K562 (cell line): ENCODE data around the gene TMC6. TPM values are rescaled to one million over a fixed set of nuclear protein-coding genes. Genes with fewer than 3 reads are reported as not detected.

ENCODE experiments used
- ATAC-seq: fragments of 200-7000 bp; cut with Tn5 transposase; 3 replicates; pipeline ENCODE4 v1.9.1; 2020; ENCODE audit warnings: moderate library complexity
- BruUV-seq: library from RNA; stranded (reverse); fragments of 400-500 nt; replicated peaks from 2 replicates; lab custom pipeline; 2021; lab: Mats Ljungman, UMichigan
- CTCF ChIA-PET: fragments of 300-600 bp; formaldehyde crosslinking; extraction: SDS; loops from one replicate; lab custom pipeline; 2021; ENCODE audit warnings: low intra/inter-chr PET ratio; lab: Yijun Ruan, JAX
- POLR2A ChIA-PET: fragments of 300-600, 350-650 bp; sonication (Branson Sonifier 250); formaldehyde crosslinking; extraction: SDS; loops from one replicate; lab custom pipeline; 2021; ENCODE audit warnings: antibody characterized with exemption, inconsistent platforms; lab: Yijun Ruan, JAX
- DNase-seq, 4 experiments: peaks; one replicate each; pipeline versions ENCODE4 v3.0.0 to v3.0.0-alpha.2; 2011 to 2018; ENCODE audit warnings: low spot score in 3 of 4, mixed read lengths in 3 of 4; ENCODE audit errors: extremely low read depth in 1 of 4
- FAIRE-seq: peaks from 2 replicates; lab custom pipeline; 2011; peaks lifted over from hg19 to GRCh38; lab: Jason Lieb, UNC
- H2AFZ ChIP-seq: 2 replicates; pipeline ENCODE4 v1.6.0; 2011; ENCODE audit warnings: low read depth, low read length, control low read depth, inconsistent platforms
- H3K27ac ChIP-seq: fragments of 200-600 bp; 3 replicates; pipeline ENCODE4 v1.8.0; 2011; ENCODE audit warnings: low read depth, mild to moderate bottlenecking, control low read depth, inconsistent platforms, low read length, moderate library complexity, mixed read lengths; ENCODE audit errors: extremely low read depth
- H3K27me3 ChIP-seq, 2 experiments: fragments of 300-600 bp in 1 of 2; 2 replicates in 1 of 2; 3 replicates in 1 of 2; pipeline versions ENCODE4 v1.6.0 to v1.8.0; 2011; ENCODE audit warnings: inconsistent platforms in 2 of 2, low read length in 2 of 2, mild to moderate bottlenecking in 1 of 2, mixed read lengths in 1 of 2, moderate library complexity in 1 of 2; ENCODE audit not compliant: control insufficient read depth in 2 of 2, insufficient read depth in 2 of 2
- H3K36me3 ChIP-seq: fragments of 300-600 bp; 3 replicates; pipeline ENCODE4 v1.8.0; 2011; ENCODE audit warnings: mild to moderate bottlenecking, low read length, inconsistent platforms; ENCODE audit not compliant: control insufficient read depth, insufficient read depth
- H3K4me1 ChIP-seq, 2 experiments: fragments of 200-600 bp in 1 of 2; replicated peaks in 1 of 2; 2 replicates in 1 of 2; 3 replicates in 1 of 2; pipeline versions ENCODE4 v1.5.1 to v1.8.0; 2011; ENCODE audit warnings: inconsistent platforms in 2 of 2, low read length in 2 of 2, mild to moderate bottlenecking in 1 of 2, mixed read lengths in 1 of 2, moderate library complexity in 1 of 2; ENCODE audit not compliant: control insufficient read depth in 2 of 2, insufficient read depth in 2 of 2
- H3K4me2 ChIP-seq: 2 replicates; pipeline ENCODE4 v1.6.1; 2011; ENCODE audit warnings: low read length, control low read depth, inconsistent platforms, mixed read lengths; ENCODE audit not compliant: insufficient read depth
- H3K4me3 ChIP-seq: fragments of 200-600 bp; sonication (generic), shearing (Covaris generic); 2 replicates; pipeline ENCODE4 v1.5.1; 2016; ENCODE audit warnings: control low read depth, inconsistent platforms
- H3K79me2 ChIP-seq: fragments of 200-600 bp; 3 replicates; pipeline ENCODE4 v1.8.0; 2011; ENCODE audit warnings: low read length, inconsistent platforms; ENCODE audit not compliant: control insufficient read depth, insufficient read depth
- H3K9ac ChIP-seq, 2 experiments: 2 replicates each; pipeline versions ENCODE4 v1.6.0 to v1.6.1; 2011; ENCODE audit warnings: low read depth in 2 of 2, low read length in 2 of 2, control low read depth in 1 of 2, inconsistent platforms in 1 of 2, mild to moderate bottlenecking in 1 of 2, mixed read lengths in 1 of 2; ENCODE audit not compliant: insufficient read depth in 1 of 2
- H3K9me1 ChIP-seq: one replicate; pipeline ENCODE4 v1.6.0; 2011; ENCODE audit warnings: inconsistent platforms, mild to moderate bottlenecking, low read length, moderate library complexity; ENCODE audit not compliant: control insufficient read depth, insufficient read depth
- H3K9me3 ChIP-seq: replicated peaks from 2 replicates; pipeline ENCODE4 v1.5.1; 2011; ENCODE audit warnings: low read depth, low read length, inconsistent platforms; ENCODE audit not compliant: control insufficient read depth, insufficient read depth
- H4K20me1 ChIP-seq: replicated peaks from 2 replicates; pipeline ENCODE4 v1.6.1; 2011; ENCODE audit warnings: low read length, inconsistent platforms, mixed read lengths; ENCODE audit not compliant: control insufficient read depth, insufficient read depth
- ASH1L ChIP-seq: fragments of 450-650 bp; IDR thresholded peaks from 2 replicates; pipeline ENCODE4 v1.6.1; 2018; ENCODE audit warnings: borderline replicate concordance, mild to moderate bottlenecking, low read depth; ENCODE audit not compliant: partially characterized antibody
- GABPB1 ChIP-seq: sonication (generic); formaldehyde crosslinking; IDR thresholded peaks from 2 replicates; pipeline ENCODE4 v1.8.0; 2022; ENCODE audit warnings: mild to moderate bottlenecking, missing genetic modification reagents
- HLTF ChIP-seq: fragments of 450-650 bp; IDR thresholded peaks from 2 replicates; pipeline ENCODE4 v1.6.1; 2016
- KAT7 ChIP-seq: sonication (generic); formaldehyde crosslinking; IDR thresholded peaks from 2 replicates; pipeline ENCODE4 v1.8.0; 2022; ENCODE audit warnings: missing genetic modification reagents, mild to moderate bottlenecking, borderline replicate concordance
- KDM1A ChIP-seq, 2 experiments: fragments of 450-650 bp; IDR thresholded peaks; 2 replicates each; pipeline ENCODE4 v1.6.1; 2016; ENCODE audit warnings: mild to moderate bottlenecking in 2 of 2
- MAZ ChIP-seq, 2 experiments: fragments of 450-650 bp in 1 of 2; sonication (generic) in 1 of 2; formaldehyde crosslinking; IDR thresholded peaks in 1 of 2; conservative IDR thresholded peaks in 1 of 2; 2 replicates each; pipeline versions ENCODE4 v1.4.0 to v1.5.0; 2020; ENCODE audit warnings: mild to moderate bottlenecking in 1 of 2, missing genetic modification reagents in 1 of 2
- NFRKB ChIP-seq: fragments of 450-650 bp; IDR thresholded peaks from 2 replicates; pipeline ENCODE4 v1.6.1; 2016; ENCODE audit warnings: low read depth
- POLR2AphosphoS5 ChIP-seq: IDR thresholded peaks from 2 replicates; pipeline ENCODE4 v1.6.1; 2011; ENCODE audit warnings: mild to moderate bottlenecking, low read depth, low read length, moderate library complexity; ENCODE audit not compliant: control insufficient read depth, insufficient read depth
- POLR2G ChIP-seq: fragments of 200-400 bp; formaldehyde crosslinking; IDR thresholded peaks from 2 replicates; pipeline ENCODE4 v1.6.1; 2017; ENCODE audit warnings: low read depth, mild to moderate bottlenecking, antibody characterized with exemption, low read length, moderate library complexity
- PTBP1 ChIP-seq: fragments of 200-400 bp; formaldehyde crosslinking; IDR thresholded peaks from 2 replicates; pipeline ENCODE4 v1.6.1; 2017; ENCODE audit warnings: low read depth, low read length
- RBFOX2 ChIP-seq: fragments of 200-400 bp; formaldehyde crosslinking; IDR thresholded peaks from 2 replicates; pipeline ENCODE4 v1.6.1; 2017; ENCODE audit warnings: low read depth, mild to moderate bottlenecking, low read length, moderate library complexity
- SMARCC2 ChIP-seq: fragments of 450-650 bp; IDR thresholded peaks from 2 replicates; pipeline ENCODE4 v1.6.1; 2017; ENCODE audit warnings: antibody characterized with exemption, moderate library complexity, mild to moderate bottlenecking, low read depth
- SRSF3 ChIP-seq: fragments of 200-400 bp; formaldehyde crosslinking; IDR thresholded peaks from 2 replicates; pipeline ENCODE4 v1.6.1; 2016; ENCODE audit warnings: mild to moderate bottlenecking, low read length, moderate library complexity; ENCODE audit not compliant: insufficient read depth
- ZNF644 ChIP-seq: fragments of 200-800 bp; sonication (Bioruptor generic); IDR thresholded peaks from 2 replicates; pipeline ENCODE4 v1.6.1; 2016; ENCODE audit warnings: low read depth, missing genetic modification characterization, missing compliant biosample characterization
- ZNF778 ChIP-seq: fragments of 450-650 bp; formaldehyde crosslinking; IDR thresholded peaks from 2 replicates; pipeline ENCODE4 v1.4.0; 2020; ENCODE audit warnings: mild to moderate bottlenecking, moderate library complexity
- WGBS: fragments of 100-300 bp; shearing (Covaris generic); methylation state at CpG from one replicate; pipeline ENCODE4 v1.1.6; 2016; ENCODE audit warnings: low coverage, mixed read lengths; ENCODE audit not compliant: insufficient coverage; ENCODE audit errors: missing lambda C conversion rate; 5-methylcytosine and 5-hydroxymethylcytosine counted together
- in situ Hi-C: fragments of 300-500 bp; cut with MboI; formaldehyde crosslinking; loops from 4 replicates; pipeline ENCODE4 v1.15.0; 2018; ENCODE audit warnings: inconsistent platforms, mixed read lengths
- intact Hi-C: fragments of 100-400 bp; cut with micrococcal nuclease; formaldehyde crosslinking; loops from 2 replicates; pipeline ENCODE4 v1.14.2; 2022
- polyA plus RNA-seq, 8 experiments: library from polyadenylated mRNA; depleted of rRNA in 4 of 8; stranded (reverse) in 5 of 8; unstranded in 3 of 8; fragments of >200 nt; fragmentation: Nextera tagmentation in 2 of 8; fragmentation: Illumina TruSeq in 1 of 8; extraction: Ambion mirVana in 2 of 8; extraction: Trizol in 1 of 8; gene quantifications; 2 replicates each; pipeline versions ENCODE4 v1.2.1 to v1.2.3, GENCODE V29; 2011 to 2014; ENCODE audit warnings: inconsistent platforms in 1 of 8, missing spikeins in 1 of 8
- total RNA-seq, 7 experiments: library from RNA; depleted of rRNA in 6 of 7; stranded (reverse); fragments of >200 nt in 6 of 7; fragmentation: Illumina TruSeq in 2 of 7; extraction: Trizol in 2 of 7; gene quantifications; 2 replicates each; pipeline versions ENCODE4 v1.2.1 to v1.2.3, GENCODE V29; 2011 to 2021; ENCODE audit warnings: low replicate concordance in 1 of 7
- TF ChIP-seq, protein P1 (sequence below): fragments of 450-650 bp; IDR thresholded peaks from 2 replicates; pipeline ENCODE4 v1.6.1; 2018; ENCODE audit not compliant: partially characterized antibody

TMC6 gene
- total and polyA plus RNA-seq, 9 of the 15 experiments (the other 6 are each of a cell fraction or from before 2014, with no cell fraction given), result 4.1 to 351 (median 66.9) TPM

DNA sequence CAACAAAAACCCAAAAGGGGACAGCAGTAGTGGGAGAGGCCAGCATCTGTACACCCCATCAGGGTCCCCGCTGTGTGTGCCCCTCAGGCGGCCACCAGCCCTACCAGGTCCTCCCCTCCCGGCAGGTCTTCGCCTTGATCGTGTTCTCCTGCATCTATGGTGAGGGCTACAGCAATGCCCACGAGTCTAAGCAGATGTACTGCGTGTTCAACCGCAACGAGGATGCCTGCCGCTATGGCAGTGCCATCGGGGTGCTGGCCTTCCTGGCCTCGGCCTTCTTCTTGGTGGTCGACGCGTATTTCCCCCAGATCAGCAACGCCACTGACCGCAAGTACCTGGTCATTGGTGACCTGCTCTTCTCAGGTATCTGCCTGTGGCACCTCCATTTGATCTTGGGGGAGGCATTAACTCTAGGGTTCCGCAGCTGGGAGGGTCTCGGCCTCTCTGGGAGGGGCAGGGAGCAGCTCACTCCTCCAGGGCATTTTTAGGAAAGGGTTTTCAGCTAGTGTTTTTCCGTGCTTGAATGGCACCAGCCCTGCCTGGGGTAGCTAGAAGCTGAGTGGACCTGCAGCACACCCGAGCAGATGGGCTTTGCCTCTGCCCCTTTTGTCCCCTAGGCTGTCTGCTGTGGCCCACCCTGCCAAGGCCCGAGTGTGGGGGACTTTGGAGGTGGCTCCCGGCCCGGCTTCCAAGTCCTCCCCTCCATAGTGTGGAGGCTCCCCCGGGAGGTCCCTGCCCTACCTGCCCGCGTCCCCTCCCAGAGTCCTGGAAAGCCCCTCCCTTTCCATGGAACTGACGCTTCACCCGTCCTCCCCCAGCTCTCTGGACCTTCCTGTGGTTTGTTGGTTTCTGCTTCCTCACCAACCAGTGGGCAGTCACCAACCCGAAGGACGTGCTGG is 42.4 kb upstream of the TMC6 start:
- 87% methylated on average over 18 of the region's 31 CpGs for WGBS
- peaks cover 38% of the 10 kb centered on the region for H3K79me2 ChIP-seq
- no TSS peak for BruUV-seq
- no peak overlapping the region for H3K4me3 ChIP-seq
- no peak for ATAC-seq
- no peaks in the 10 kb centered on the region for H3K9me3 ChIP-seq
- no peak for FAIRE-seq
- intact Hi-C loops (no loop called here), in situ Hi-C loops (loop anchor here (5.0 kb wide), 1 partner anchor 59 kb away; no protein-coding TSS in a partner anchor)
- no peaks in the 10 kb centered on the region for H3K27me3 ChIP-seq
- peak overlapping the region in 1 of 2 experiments; percentile 73; a peak in 2 of 4 replicates for H3K9ac ChIP-seq
- DNase-seq, result no peak
- H3K4me1 ChIP-seq, result peaks cover 16 to 75% of the 10 kb centered on the region in 2 experiments; a peak in 4 of 5 replicates
- H2AFZ ChIP-seq, result no peak overlapping the region
- H3K36me3 ChIP-seq, result peaks cover 66% of the 10 kb centered on the region; the same call in 2 of the 3 replicates
- no peak overlapping the region for H3K4me2 ChIP-seq
- ChIA-PET POLR2A (interaction anchor here (0.7 to 2.4 kb wide), 7 partner anchors 13 to 102 kb away, joined by 3 to 16 read pairs (median 3); partner anchors contain the start of genes AFMID and TK1), CTCF (no interaction called here)
- peaks cover 17% of the 10 kb centered on the region for H4K20me1 ChIP-seq
- peaks cover 5% of the 10 kb centered on the region for H3K9me1 ChIP-seq
- H3K27ac ChIP-seq, result no peak overlapping the region; the same call in 2 of the 3 replicates
- TF ChIP-seq GABPB1 (CRISPR knock-in tag) (0 out of 2 replicates have a peak, but pooled peaks have one; percentile 21), MAZ (CRISPR knock-in tag; conservative IDR thresholded peaks at IDR 0.05 in 1 of 2, IDR thresholded peaks at IDR 0.05 in 1 of 2) (peak in 1 of 2 experiments; percentile 17; a peak in 1 of 4 replicates), POLR2AphosphoS5 (no peak), SMARCC2 (no peak), ZNF644 (tag) (no peak), KAT7 (0 out of 2 replicates have a peak, but pooled peaks have one; percentile 45), HLTF (no peak), PTBP1 (no peak), NFRKB (no peak), ZNF778 (no peak), POLR2G (peak; percentile 77), ASH1L (no peak), KDM1A (IDR thresholded peaks at IDR 0.05) (no peak), RBFOX2 (peak; percentile 45), SRSF3 (no peak)
- TF ChIP-seq, protein P1, sequence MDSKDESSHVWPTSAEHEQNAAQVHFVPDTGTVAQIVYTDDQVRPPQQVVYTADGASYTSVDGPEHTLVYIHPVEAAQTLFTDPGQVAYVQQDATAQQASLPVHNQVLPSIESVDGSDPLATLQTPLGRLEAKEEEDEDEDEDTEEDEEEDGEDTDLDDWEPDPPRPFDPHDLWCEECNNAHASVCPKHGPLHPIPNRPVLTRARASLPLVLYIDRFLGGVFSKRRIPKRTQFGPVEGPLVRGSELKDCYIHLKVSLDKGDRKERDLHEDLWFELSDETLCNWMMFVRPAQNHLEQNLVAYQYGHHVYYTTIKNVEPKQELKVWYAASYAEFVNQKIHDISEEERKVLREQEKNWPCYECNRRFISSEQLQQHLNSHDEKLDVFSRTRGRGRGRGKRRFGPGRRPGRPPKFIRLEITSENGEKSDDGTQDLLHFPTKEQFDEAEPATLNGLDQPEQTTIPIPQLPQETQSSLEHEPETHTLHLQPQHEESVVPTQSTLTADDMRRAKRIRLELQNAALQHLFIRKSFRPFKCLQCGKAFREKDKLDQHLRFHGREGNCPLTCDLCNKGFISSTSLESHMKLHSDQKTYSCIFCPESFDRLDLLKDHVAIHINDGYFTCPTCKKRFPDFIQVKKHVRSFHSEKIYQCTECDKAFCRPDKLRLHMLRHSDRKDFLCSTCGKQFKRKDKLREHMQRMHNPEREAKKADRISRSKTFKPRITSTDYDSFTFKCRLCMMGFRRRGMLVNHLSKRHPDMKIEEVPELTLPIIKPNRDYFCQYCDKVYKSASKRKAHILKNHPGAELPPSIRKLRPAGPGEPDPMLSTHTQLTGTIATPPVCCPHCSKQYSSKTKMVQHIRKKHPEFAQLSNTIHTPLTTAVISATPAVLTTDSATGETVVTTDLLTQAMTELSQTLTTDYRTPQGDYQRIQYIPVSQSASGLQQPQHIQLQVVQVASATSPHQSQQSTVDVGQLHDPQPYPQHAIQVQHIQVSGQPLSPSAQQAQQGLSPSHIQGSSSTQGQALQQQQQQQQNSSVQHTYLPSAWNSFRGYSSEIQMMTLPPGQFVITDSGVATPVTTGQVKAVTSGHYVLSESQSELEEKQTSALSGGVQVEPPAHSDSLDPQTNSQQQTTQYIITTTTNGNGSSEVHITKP, result peak; percentile 16
